Hematopoietic multipotent progenitor cell treated with erythropoietin and hydrocortisone succinate and interleukin-3 and kit ligand, for 15 days (in vitro differentiated cells): Measurements from ENCODE around the gene PPM1K.
A peak's percentile ranks its signal among the peaks of the same experiment; 100 is the strongest.
"Not testable (repeated sequence)": the region's sequence is repeated elsewhere in the genome, so short reads cannot be mapped to it uniquely, and the experiment has no call there.

Experiments used
- DNase-seq: peaks from one replicate; pipeline ENCODE4 v3.0.0-alpha.2; 2015; ENCODE audit warnings: low spot score

The PPM1K gene

DNA sequence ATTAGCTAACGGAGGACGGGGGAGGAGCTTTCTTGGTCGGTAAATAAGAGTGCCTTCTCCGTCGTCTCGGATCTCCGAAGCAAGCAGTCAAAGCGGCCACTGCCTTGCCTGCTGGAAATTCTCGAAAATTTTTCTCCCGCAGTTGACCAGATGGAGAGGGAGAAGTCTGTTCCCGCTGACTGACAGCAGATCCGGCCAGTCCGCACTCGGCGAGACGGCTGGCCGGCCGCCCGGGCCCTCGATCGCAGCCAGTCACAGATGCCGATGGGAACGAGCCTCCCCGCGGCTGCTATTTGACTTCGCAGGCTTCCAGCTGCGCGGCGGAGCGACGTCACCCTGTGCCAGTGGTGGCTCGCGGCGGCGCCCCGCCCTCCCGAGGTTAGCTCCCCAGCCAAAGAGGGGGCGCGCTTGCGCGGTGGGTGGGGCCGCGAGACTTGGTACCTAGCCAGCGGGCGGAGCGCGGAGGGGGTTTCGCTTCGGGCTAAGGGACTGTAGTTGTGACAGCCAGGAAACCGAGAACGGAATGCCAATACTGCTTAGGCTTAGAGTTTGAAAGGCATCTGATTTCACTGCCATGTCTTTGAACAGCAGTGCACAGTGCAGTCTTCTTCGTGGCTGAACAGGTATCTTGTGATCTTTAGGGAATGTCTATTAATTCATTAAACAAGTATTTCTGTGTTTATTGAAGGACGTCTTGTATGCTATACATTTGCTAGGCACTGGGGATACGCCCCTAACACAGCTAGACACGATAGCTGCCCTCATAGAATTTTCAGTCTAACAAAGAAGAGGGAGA lies at the start of gene PPM1K:
TSS of gene PPM1K (minus strand) at position 123 of the 796 bp plus-strand sequence. CDS start 5,978 bp downstream, outside the sequence.
- DNase-seq: peak; percentile 98

DNA sequence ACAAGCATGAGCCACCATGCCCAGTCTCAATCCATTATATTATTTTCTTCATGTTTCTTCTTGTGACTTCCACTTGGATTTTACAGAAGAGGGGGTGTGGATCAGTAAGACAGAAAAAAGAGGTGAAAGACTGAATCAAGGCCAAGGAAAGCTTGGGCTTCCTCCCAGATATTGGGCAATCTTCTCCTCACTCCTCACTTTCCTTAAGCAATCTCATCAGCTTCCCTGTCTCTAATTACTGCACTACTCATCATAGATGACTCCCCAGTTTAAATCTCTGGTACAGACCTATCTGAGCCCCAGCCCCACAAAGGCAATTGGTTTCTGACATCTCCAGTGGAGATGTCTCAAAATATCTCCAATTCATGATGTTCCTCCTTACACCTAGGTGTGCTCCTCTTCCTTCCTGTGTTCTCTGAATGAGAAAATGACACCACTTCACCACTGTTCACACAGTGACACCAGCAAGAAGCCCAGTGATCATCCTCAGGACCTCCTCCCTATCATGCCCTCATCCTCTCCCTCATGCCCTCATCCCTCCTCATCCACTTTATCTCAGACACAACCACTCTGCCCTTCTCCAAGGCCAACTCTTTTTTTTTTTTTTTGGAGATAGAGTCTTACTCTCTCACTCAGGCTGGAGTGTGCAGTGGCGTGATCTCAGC lies 49.5 kb upstream of the PPM1K start:
- DNase-seq: no peak

DNA sequence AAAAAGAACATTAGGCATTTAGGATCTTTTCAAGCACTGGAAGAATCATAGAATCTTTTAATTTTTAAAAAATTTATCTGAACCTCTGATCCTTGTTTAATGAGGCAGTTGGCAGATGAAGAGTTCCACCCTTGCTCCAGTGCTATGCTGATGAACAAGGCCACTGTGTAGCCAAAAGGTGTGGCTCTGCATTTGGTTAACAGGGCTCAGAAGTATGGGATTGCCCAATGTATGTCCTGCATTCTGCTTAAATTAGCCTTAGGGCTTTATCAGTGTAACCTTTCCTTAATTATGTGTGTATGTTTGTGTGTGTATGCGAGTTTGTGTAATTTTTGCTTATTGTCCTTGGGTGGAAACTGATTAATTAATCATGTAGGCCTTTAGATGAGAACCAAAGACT lies 43.3 kb upstream of the PPM1K start:
- DNase-seq: no peak

DNA sequence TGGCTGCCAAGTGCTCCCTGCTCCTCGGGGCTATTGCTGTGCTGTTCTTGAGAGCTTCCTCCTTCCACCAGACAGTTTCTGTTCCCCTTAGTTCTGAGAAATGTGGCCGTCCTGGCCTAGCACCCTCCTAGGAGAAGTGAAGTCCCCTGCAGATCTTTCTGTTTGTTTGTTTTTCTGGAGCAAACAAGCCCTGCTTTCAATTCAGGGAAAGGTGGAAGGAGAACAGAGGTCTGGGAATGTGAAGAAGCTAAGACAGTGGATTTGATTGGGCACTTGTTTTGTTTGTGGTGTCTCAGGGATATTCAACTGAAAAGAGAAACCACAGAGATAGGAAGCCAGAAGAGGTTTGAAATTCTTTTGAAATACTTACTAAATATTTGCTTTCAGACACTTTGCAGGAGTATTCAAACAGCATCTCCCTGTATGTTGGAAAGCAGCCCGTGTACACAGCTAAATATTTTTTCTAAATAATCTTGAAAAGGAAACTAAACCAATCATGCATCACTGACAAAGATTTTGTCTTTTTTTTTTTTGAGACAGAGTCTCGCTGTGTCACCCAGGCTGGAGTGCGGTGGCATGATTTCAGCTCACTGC lies 36.5 kb upstream of the PPM1K start:
- DNase-seq: no peak

DNA sequence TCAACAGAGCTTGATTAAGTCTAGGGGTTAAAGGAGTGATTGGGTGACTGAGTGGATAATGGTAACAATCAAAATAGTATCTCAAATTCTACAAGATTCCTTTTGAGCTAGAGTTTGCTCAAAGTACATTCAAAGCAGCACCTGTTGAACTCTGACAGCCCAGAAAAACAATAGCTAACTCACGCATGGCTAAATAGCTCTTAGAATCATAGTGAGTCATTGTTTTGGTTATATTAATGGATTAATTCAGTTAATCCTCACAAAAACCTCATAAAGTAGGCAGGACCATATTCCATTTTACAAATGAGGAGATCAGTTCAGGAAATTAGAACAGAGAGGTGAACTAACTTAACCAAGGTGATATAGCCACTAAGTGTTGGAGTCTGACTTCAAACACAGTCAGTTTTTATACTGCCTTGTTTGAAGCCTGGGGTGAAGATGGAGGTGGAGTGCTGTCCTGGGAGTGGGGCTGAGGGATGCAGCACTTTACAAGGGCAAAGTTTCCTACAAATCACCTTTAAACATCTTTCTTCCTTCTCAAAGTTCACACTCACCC lies 35.9 kb upstream of the PPM1K start:
- no peak for DNase-seq

DNA sequence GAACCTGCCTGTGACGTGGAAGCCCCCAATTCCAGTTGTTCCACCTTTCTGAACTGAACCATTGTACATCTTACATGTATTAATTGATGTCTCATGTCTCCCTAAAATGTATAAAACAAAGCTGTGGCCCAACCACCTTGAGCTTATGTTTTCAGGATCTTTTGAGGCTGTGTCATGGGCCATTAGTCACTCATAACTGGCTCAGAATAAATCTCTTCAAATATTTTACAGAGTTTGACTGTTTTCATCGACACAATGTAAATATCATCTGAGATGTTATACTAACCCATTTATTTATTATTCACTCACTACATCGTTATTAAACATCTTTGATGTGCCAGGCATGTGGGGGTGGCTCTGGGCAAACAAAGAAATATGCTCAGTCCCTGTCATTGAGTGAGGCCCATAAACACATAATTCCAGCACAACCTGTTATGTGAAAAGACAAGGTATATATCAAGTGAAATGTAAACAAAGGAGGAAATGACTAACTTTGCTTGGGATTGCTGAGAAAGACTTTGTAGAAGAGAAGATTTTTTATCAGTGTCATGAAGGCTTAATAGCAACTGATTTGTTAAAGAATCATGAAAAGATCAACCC lies 34.5 kb upstream of the PPM1K start:
- DNase-seq: no peak

DNA sequence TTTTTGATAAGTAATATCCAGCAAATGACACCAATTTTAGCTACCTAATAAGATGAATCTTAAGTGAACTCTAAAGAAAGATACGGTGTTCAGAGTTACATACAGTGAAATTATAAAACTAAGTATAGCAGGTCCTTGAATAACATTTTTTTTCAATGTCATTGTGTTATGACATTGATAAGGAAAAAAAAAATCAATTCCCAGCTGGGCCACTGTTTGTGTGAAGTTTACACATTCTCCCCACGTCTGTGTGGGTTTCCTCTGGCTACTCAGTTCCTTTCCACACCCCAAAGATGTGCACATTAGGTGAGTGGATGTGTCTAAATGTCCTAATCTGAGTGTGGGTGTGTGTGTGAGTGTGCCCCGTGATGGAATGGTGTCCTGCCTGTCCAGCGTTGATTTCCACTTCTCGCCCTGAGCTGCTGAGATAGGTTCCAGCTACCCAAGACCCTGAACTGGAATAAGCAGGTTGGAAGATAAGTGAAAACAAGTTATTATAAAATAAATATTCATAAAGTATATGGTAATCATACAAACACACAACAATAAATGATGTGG lies 31.2 kb upstream of the PPM1K start:
- no peak for DNase-seq

DNA sequence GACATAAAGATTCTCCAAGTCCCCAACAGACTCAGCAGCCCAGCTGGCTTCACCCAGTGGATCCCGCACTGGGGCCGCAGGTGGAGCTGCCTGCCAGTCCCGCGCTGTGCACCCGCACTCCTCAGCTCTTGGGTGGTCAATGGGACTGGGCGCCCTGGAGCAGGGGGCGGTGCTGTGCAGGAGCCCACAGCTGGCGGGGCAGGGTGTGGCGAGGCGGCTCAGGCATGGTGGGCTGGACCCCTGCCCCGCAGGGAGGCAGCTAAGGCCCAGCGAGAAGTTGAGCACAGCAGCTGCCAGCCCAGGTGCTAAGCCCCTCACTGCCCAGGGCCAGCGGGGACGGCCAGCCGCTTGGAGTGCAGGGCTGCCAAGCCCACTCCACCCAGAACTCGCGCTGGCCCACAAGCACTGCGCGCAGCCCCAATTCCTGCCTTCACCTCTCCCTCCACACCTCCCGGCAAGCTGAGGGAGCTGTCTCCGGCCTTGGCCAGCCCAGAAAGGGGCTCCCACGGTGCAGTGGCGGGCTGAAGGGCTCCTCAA lies 28.8 kb upstream of the PPM1K start:
- DNase-seq: not testable (repeated sequence)

DNA sequence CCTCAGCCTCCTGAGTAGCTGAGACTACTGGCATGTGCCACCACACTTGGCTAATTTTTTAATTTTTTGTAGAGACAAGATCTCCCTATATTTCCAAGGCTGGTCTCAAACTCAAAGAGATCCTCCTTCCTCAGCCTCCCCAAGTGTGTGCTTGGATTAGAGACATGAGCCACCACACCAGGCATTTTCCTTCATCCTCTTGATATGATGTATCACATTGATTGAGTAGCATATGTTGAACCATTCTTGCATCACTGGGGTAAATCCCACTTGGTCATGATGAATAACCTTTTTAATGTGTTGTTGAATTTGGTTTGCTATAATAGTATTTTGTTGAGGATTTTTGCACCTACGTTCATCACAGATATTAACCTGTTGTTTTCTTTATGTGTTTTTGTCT lies 24.2 kb upstream of the PPM1K start:
- no peak for DNase-seq

DNA sequence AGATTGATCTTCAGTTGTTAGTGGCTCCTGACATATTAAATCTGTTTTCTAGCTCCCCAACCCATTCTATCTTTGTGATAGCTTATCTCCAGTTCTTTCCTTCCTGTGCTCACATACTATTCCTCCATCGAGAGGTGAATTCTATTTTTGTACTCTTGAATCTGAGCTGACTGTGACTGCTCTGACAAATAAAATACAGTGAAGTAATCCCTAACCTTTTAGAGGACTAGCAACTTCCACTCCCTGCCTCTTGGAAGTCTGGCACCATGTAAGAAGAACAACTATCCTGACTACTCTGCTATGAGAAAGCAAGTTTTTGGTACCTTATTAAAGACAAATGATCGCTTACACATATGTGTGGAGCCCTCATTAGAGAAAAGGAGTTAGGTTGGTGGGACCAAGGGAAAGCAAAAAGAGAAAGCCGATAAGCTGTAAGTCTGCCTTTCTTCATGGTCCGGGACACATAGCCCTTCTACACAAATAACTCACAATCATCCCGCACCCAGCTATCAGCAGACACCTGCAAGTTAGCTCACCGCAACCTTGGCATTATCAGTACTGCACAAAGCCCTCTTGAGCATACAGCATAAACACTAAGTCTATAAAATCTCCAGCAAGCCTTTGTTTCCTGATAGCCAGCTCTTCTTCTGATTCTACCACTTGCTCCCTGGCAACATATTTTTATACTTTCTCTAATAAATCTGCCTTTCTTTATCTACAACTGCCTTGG lies 13.5 kb upstream of the PPM1K start:
- no peak for DNase-seq

DNA sequence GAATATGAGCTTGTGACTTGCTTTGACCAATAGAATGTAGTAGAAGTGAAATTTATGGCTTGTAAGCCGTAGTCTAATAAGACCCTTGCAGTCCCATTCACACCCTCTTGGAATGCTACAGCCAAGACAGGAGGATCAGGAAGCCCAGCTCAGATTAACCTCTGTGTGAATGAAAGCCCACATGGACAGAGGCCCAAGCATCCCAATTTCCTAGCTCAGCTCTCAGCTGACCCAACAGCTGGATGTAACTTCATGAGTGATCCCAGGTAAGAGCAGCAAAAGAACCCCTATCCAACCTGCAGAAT lies 12.8 kb upstream of the PPM1K start:
- no peak for DNase-seq

DNA sequence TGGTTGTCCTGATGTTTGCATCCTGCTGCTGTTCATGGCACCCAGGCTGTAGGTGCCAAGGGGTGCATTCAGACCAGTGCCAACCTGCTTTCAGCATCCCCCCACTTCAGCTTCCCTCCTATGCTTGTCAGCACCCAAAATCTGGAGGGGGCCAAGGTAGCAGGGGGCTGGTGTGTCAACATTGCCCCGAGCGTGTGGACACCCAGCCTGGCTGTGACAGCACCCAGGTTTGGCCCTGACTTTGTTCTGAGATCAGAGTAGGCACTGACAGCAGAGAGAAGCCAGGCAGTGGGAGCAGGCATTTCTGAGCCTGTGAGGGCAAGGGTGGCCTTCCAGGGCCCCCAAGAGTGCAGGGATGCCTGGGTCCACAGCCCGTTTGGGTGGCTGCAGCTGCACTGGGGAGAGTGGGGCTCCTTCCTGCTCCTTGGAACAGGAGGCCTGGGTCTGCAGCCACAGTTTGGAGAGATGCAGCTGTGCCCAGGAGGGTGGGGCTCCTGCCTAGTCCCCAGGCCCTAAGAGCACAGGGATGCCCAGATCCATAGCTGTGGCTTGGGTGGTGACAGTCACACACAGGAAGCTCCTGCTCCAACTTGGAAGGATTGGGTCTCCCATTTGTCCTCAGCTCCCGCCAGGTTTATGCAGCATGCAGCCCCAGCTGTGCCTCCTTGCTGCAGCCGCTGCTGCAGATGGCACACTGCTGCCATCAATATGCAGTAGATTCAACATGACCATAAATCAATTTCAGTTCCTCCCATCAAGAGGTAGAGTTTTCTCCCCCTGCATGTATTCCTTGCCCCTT lies 12.3 kb upstream of the PPM1K start:
- no peak for DNase-seq

DNA sequence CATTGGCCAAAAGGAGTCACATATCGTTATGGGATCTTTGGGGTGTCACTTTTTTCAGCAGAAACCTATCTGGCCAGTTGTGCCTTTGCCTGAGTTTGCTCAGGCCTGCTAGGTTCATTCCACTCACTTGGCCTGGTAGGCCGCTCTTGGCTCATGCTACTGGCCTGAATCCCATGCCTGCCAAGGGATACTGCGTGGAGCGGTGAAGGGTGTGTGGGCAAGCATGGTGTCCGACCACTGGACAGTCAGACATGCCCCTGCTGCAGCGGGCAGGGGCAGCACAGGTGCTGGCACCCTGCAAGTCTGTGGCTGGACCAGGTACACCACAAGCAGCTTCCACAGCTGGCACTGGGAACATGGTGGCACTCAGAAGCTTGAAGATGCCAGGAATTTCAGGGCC lies 11.3 kb upstream of the PPM1K start:
- no peak for DNase-seq

DNA sequence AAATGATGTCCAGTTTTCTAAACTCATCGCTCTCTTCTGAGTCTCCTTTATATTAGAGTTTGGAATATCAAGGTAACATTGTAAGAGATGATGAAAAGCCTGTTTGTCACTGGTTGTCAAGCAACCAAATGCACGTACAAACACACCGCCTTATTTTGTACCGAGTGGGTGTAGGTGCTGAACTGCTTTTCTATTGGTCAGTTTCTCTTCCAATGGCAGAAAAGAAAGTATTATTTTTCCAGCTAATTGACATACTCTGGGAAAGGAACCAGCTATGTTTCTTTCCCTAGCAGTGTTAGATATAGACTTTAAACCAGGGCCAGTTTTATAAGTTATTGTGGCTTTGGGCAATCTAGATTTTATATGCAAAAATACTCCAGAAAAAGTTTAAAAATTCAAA lies 6.6 kb upstream of the PPM1K start:
- no peak for DNase-seq

DNA sequence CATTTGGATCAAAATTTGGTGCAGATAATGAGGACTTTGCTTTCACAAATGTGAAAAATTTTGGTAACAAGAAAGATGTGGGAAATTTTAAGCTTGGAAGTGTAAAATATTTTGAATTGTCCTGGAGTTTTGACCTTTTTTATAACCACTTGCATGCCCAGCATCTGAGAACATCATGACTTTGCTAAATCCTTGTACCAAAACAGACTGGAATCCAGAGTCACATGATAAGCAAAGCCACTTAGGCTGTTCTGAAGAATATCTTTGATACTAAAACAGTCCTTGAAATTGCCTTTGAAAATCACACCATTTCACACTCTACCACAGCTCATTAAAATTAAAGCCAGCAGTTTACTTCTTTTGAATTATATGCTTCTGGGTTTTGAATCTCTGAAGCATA lies 2.5 kb upstream of the PPM1K start:
- DNase-seq: peak; percentile 22

DNA sequence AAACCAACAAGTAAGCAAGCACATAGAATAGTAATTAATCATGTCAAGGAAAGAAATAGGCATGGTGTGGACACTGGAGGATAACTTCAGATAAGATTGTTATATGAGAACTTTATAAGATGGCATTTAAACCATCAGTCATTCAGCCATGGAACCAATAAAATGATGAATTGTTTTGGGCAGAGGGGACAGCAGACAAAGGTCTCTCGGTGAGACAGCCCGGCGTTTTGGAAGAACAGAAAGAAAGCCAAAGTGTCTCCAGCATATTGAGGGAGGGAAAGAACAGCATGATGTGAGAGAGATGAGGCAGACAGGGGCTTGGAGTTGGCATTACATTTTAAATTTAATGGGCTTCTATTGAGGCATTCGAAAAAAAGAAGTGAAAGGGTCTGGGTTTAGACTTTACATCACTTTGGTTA lies 883 bp upstream of the PPM1K start:
- DNase-seq: peak; percentile 7

DNA sequence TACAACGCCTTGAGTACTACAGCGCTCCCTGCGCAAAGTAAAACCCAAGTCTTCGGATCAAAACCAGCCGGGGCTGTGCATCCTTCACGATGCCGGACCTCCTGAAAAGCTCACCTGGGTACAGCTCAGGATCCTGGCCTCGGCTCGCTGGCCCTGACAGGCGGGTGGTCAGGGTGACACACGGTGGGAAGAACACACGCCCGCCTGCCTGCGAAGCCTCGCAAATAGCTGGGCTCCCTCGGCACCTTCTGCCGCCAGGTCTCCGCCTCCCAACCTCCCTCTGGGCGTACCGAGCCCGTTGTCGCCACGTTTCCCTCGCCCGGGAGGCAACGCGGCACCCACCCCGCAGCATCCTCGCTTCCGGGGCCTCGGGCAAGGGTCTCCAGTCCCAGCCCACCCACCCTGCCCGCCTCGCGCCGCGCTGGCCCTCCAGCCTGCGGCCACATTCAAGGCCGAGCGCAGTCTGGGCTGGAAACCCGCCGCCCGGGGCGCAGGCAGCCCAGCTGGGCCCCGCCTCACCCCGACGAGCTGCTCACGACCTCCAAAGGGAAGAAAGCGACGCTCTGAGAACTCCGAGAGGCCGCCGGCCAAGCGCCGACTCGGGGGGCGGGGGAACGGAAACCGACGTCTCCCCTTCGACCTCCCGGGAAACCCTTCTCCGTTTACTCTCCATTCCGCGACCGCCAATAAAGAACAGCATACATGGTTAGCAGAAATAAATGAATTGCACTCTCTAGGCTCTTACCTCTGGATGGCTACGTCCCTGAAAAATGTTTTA lies 511 bp downstream of the PPM1K start:
- peak; percentile 52 for DNase-seq

DNA sequence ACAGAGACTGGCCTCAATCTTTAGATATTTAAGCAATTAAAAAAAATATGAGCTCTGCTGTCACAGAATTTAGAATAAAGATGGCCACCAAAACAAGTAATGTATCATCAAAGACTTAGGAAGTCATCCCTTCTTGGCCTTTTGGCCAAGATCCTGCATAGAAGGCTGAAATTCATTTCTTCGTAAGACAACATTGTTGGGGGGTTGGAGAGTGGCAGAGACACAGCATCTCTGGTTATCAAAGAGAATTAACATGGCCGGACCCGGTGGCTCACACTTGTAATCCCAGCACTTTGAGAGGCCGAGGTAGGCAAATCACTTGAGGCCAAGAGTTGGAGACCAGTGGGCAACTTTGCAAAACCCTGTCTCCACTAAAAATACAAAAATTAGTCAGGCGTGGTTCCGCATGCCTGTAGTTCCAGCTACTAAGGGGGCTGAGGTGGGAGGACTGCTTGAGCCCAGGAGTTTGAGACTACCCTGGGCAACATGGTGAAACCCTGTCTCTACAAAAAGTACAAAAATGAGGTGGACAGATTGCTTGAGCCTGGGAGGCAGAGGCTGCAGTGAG lies 4.0 kb downstream of the PPM1K start:
- DNase-seq: no peak

DNA sequence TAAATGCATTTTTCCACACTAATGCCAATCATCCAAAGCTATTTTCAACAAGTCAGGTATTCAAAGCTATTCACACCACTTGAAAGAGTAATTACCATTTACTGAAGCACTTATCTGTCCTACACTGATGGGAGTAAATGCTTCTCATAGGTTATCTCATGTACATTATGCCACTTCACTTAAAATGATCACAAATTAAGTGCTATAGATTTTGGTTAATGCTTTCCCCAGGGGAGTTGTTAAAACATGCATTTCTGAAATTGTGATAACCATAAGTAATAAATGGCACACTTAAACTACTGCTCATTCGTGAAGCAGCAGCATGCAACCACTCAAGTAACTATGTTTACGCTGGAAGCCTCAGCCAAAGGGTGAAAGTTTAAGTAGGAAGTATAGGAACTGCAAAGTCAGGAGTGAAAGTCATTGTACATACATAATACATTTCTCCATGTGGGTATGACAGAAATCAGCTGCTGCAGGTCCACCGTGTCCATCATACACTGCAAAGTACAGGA lies 6.6 kb downstream of the PPM1K start:
- no peak for DNase-seq
